Right lobe of liver (tissue), 6 donors: Measurements from ENCODE around the gene TXN2. TPM values are rescaled to one million over a fixed set of nuclear protein-coding genes. Genes with fewer than 3 reads are reported as not detected.

Experiments used
- ATAC-seq, 4 donors: fragments of 200-7000 bp; cut with Tn5 transposase; one replicate each; pipeline ENCODE4 v1.9.1; 2020; ENCODE audit warnings: mild to moderate bottlenecking in 4 of 4, moderate library complexity in 4 of 4
- DNase-seq, 3 donors: peaks; one replicate each; pipeline ENCODE4 v3.0.0-alpha.2; 2020
- H3K27ac ChIP-seq, 3 donors: fragments of 200-600 bp; one replicate each; pipeline ENCODE4 v1.8.0; 2022
- H3K27me3 ChIP-seq, 2 donors: fragments of 200-600 bp; one replicate each; pipeline ENCODE4 v1.8.0; 2022
- H3K36me3 ChIP-seq, 4 donors: fragments of 200-600 bp; sonication (generic) in 1 of 4; one replicate each; pipeline versions ENCODE4 v1.5.1 to v1.8.0; 2017 to 2022; ENCODE audit warnings: control low read depth in 1 of 4
- H3K4me1 ChIP-seq, 4 donors: fragments of 200-600 bp; sonication (generic) in 1 of 4; one replicate each; pipeline versions ENCODE4 v1.5.1 to v1.8.0; 2017 to 2022; ENCODE audit warnings: control low read depth in 1 of 4
- H3K4me3 ChIP-seq, 3 donors: fragments of 200-600 bp; one replicate each; pipeline ENCODE4 v1.8.0; 2022
- H3K9me3 ChIP-seq, 4 donors: fragments of 200-600 bp; sonication (generic) in 1 of 4; one replicate each; pipeline versions ENCODE4 v1.5.1 to v1.8.0; 2017 to 2022; ENCODE audit warnings: control low read depth in 1 of 4
- POLR2A ChIP-seq: fragments of 450-650 bp; IDR thresholded peaks from one replicate; pipeline ENCODE4 v1.6.1; 2017; ENCODE audit warnings: antibody characterized with exemption, mild to moderate bottlenecking
- WGBS: methylation state at CpG from one replicate; pipeline ENCODE4 v1.1.6; 2018; ENCODE audit warnings: low coverage, low lambda C conversion rate; ENCODE audit not compliant: insufficient coverage; ENCODE audit errors: missing lambda C conversion rate; 5-methylcytosine and 5-hydroxymethylcytosine counted together
- intact Hi-C, 2 donors: fragments of 100-400 bp; cut with DNase I; formaldehyde crosslinking; loops; one replicate each; pipeline versions ENCODE4 v1.11.2 to v1.14.1; 2022
- total RNA-seq, 6 experiments: library from RNA; depleted of rRNA in 2 of 6; stranded (reverse); fragments of >200 nt in 2 of 6; fragmentation: NEBNext Ultra II Directional in 3 of 6; extraction: Animal tissue kit (Norgen Biotek cat#: 25700) in 3 of 6; gene quantifications; one replicate each; pipeline versions ENCODE4 v1.1.0 to v1.2.4, GENCODE V29; 2016 to 2023
- TF ChIP-seq, protein P1 (sequence below), 4 donors: fragments of 200-600 bp in 3 of 4; fragments of 450-650 bp in 1 of 4; IDR thresholded peaks; one replicate each; pipeline versions ENCODE4 v1.5.1 to v1.8.0; 2016 to 2022; ENCODE audit warnings: antibody characterized with exemption in 4 of 4, mild to moderate bottlenecking in 2 of 4
- donor health status: DM: no; HTN: yes; CAD: no.
- donor health status: DM: no; HTN: no; CAD: no.
- donor health status: DM: no; HTN: no; CAD: no.
- donor health status: DM: no; HTN: yes; CAD: no.
- donor health status: DM: no; HTN: yes; CAD: no.

TXN2 gene
- total RNA-seq, 6 experiments from 2014 or later: 56.0 to 94.8 (median 67.2) TPM

DNA sequence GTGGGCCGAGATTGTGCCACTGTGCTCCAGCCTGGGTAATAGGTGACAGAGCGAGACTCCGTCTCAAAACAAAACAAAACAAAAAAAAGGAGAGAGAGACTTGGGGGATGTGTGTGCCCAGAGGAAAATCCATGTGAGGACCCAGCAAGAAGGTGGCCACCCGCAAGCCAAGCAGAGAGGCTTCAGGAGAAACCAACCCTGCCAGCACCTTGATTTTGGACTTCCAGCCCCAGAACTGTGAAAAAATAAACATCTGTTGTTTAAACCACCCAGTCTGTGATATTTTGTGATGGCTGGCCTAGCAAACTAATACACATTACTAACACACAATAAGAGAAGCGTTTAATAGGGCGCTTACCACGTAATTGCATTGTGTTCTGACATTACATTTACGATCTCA is 21.2 kb downstream of the TXN2 start:
- peaks cover 0 to 9% (median 2%) of the 10 kb centered on the region in 4 donors for H3K4me1 ChIP-seq

DNA sequence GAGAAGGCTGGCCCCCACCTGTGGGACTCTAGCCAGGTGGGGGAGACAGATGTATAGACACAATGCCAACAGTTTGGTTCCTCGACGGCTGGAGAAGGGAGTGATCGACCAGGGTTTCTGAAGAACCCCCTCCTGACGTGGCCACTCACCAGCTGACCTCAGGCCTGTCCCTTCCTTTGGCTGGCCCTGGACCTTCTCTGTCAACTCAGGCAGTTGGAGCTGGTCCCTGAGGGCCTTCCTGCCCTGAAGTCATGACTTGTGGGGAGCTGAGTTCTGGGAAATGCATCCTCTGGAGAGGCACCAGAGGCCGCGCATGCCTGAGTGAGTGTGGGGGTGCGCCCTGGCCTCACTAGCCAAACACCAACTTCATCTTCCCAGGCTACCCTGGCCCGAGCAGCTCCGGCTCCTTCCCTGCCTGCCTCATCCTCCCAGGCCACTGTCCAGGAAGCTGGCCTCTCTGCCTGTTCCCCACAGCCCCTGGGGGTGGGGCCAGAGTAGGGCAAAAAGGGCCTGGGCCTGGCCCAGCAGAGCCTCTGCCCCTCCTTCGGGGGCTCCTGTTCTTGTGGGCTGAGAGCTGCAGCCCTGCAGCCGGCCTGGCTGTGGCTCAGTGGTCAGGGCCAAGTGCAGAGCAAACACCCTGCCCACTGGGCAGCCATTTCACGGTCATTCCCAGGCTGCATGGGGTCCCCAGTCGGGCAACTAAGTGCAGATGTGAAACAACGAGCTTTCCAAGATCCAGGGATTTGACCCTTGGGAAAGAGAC is 23.6 kb downstream of the TXN2 start:
- Histone ChIP-seq H3K4me1 (peaks cover 0 to 16% (median 7%) of the 10 kb centered on the region in 4 donors), H3K9me3 (no peaks in the 10 kb centered on the region), H3K36me3 (no peaks in the 10 kb centered on the region), H3K27me3 (no peaks in the 10 kb centered on the region), H3K27ac (peak overlapping the region; percentile 11 to 77 (median 47)), H3K4me3 (no peak overlapping the region)
- TF ChIP-seq POLR2A: no peak
- TF ChIP-seq, protein P1, sequence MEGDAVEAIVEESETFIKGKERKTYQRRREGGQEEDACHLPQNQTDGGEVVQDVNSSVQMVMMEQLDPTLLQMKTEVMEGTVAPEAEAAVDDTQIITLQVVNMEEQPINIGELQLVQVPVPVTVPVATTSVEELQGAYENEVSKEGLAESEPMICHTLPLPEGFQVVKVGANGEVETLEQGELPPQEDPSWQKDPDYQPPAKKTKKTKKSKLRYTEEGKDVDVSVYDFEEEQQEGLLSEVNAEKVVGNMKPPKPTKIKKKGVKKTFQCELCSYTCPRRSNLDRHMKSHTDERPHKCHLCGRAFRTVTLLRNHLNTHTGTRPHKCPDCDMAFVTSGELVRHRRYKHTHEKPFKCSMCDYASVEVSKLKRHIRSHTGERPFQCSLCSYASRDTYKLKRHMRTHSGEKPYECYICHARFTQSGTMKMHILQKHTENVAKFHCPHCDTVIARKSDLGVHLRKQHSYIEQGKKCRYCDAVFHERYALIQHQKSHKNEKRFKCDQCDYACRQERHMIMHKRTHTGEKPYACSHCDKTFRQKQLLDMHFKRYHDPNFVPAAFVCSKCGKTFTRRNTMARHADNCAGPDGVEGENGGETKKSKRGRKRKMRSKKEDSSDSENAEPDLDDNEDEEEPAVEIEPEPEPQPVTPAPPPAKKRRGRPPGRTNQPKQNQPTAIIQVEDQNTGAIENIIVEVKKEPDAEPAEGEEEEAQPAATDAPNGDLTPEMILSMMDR (IDR thresholded peaks at IDR 0.05): no peak
- no CpG with 5 or more reads among the region's 14 CpGs for WGBS
- DNase-seq (no peak), ATAC-seq (peak in 3 of 4 donors; percentile 2 to 8 (median 8))
- intact Hi-C loops: no loop called here

More for the DNA sequence above, 21.2 kb downstream of the TXN2 start:
- ATAC-seq (no peak), DNase-seq (no peak)
- WGBS: 94% methylated on average over 8 of the region's 8 CpGs
- intact Hi-C loops: no loop called here
- no peaks in the 10 kb centered on the region for H3K36me3 ChIP-seq
- no peak for TF ChIP-seq POLR2A
- TF ChIP-seq, protein P1 (IDR thresholded peaks at IDR 0.05): no peak
- H3K27ac ChIP-seq: no peak overlapping the region
- H3K4me3 ChIP-seq: no peak overlapping the region
- H3K27me3 ChIP-seq: no peaks in the 10 kb centered on the region
- H3K9me3 ChIP-seq: no peaks in the 10 kb centered on the region

DNA sequence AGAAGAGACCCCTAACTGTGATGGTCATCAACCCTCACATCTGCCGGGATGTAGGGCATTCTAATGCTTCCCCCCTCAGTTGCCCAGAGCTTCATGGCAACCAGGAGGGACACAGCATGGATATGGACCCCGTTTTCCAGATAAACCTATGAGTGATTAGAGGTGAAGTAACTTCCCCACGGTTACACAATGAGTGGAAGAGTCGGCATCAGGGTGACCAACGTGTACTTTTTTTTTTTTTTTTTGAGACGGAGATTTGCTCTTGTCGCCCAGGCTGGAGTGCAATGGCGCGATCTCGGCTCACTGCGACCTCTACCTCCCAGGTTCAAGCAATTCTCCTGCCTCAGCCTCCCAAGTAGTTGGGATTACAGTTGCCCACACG is 25.0 kb downstream of the TXN2 start:
- Histone ChIP-seq H3K27me3 (no peaks in the 10 kb centered on the region), H3K4me3 (no peak overlapping the region), H3K36me3 (no peaks in the 10 kb centered on the region), H3K4me1 (peaks cover 0 to 26% (median 9%) of the 10 kb centered on the region in 4 donors), H3K27ac (peak overlapping the region in 1 of 3 donors; percentile 90), H3K9me3 (no peaks in the 10 kb centered on the region)
- TF ChIP-seq POLR2A: no peak
- TF ChIP-seq, protein P1 (IDR thresholded peaks at IDR 0.05): no peak
- intact Hi-C loops: no loop called here
- DNase-seq: no peak
- no peak for ATAC-seq
- WGBS: 76% methylated on average over 9 of the region's 12 CpGs

DNA sequence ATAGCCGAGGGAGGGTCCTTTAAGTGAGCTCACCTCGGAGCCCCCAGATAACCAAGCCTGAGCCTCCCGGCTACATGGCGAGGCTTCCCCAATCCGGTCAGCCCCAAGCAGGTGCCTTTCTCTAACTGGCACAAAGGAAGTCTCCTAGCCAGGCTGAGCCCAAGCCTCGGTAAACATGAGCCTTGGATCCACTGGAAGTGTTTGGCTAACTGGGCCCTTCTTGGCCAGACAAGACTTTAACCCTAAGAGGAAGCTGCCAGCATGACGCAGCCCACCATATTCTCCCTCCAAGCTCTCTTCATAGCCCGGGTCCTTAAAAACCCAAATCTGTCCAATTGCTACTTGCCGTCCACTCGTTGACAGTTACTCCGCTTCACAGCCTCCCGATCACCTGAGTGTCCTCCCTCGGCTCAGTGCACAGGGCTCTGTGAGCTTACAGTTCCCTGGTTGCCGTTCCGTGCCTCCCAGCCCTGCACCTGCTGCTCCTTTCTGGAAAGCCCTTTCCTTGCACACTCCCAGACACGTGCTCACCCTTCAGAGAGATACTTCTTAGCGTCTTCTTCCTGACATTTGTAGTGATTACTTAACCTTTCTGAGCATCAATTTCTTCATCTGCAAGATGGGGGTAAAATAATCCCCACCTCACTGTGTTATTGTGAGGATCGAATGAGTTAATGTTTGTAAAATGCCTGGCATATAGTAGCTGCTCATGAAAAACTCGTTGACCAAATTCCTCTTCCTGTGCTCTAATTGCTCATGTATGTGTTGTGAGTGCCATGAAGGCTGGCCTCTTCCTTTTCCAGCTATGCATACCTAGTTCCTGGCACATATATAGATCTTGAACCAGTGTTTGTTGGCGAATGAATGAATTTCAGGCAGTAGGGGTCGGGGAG is 25.6 kb downstream of the TXN2 start:
- H3K4me3 ChIP-seq: peak overlapping the region in 2 of 3 donors; percentile 43 to 45

More for the DNA sequence above, 25.6 kb downstream of the TXN2 start:
- intact Hi-C loops: no loop called here
- ATAC-seq: no peak
- Histone ChIP-seq H3K27ac (peak overlapping the region; percentile 86 to 96 (median 90)), H3K36me3 (no peaks in the 10 kb centered on the region), H3K27me3 (no peaks in the 10 kb centered on the region), H3K9me3 (no peaks in the 10 kb centered on the region), H3K4me1 (peaks cover 0 to 32% (median 12%) of the 10 kb centered on the region in 4 donors)
- WGBS: 68% methylated on average over 9 of the region's 21 CpGs
- no peak for DNase-seq
- TF ChIP-seq, protein P1 (IDR thresholded peaks at IDR 0.05): no peak
- TF ChIP-seq POLR2A: no peak
